ENCODE measurements around the gene LETM1. TPM values are rescaled to one million over a fixed set of nuclear protein-coding genes. Genes with fewer than 3 reads are reported as not detected.
A peak's percentile ranks its signal among the peaks of the same experiment; 100 is the strongest.

LETM1 gene
- polyA plus RNA-seq, 1 experiment = 17.1 TPM

GRCh38 chr4:1804638-1805492 lies 51.1 kb downstream of the LETM1 start:
- Histone ChIP-seq H3K4me3 (ENCODE audit: low read depth, low read length) (no peak overlapping the region), H3K27me3 (ENCODE audit: control insufficient read depth, insufficient read depth, low read length) (no peaks in the 10 kb centered on the region), H3K36me3 (ENCODE audit: control insufficient read depth, insufficient read depth, low read length) (no peaks in the 10 kb centered on the region)
- CTCF ChIA-PET = interaction anchor here (0.6 kb wide), 1 partner anchor 17 kb away, joined by 3 read pairs; no protein-coding TSS in a partner anchor
- POLR2A ChIA-PET = interaction anchor here (0.7 kb wide), 1 partner anchor 765 kb away, joined by 4 read pairs; no protein-coding TSS in a partner anchor
- no peak for DNase-seq (ENCODE audit: low read depth)
- TF ChIP-seq, protein P1, sequence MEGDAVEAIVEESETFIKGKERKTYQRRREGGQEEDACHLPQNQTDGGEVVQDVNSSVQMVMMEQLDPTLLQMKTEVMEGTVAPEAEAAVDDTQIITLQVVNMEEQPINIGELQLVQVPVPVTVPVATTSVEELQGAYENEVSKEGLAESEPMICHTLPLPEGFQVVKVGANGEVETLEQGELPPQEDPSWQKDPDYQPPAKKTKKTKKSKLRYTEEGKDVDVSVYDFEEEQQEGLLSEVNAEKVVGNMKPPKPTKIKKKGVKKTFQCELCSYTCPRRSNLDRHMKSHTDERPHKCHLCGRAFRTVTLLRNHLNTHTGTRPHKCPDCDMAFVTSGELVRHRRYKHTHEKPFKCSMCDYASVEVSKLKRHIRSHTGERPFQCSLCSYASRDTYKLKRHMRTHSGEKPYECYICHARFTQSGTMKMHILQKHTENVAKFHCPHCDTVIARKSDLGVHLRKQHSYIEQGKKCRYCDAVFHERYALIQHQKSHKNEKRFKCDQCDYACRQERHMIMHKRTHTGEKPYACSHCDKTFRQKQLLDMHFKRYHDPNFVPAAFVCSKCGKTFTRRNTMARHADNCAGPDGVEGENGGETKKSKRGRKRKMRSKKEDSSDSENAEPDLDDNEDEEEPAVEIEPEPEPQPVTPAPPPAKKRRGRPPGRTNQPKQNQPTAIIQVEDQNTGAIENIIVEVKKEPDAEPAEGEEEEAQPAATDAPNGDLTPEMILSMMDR (IDR thresholded peaks at IDR 0.05; ENCODE audit: insufficient read depth, low read depth, low read length) = no peak

GRCh38 chr4:1803523-1804423 lies 52.2 kb downstream of the LETM1 start:
- CTCF ChIA-PET = interaction anchor here (0.6 kb wide), 1 partner anchor 18 kb away, joined by 3 read pairs; no protein-coding TSS in a partner anchor
- TF ChIP-seq, protein P1 (IDR thresholded peaks at IDR 0.05; ENCODE audit: insufficient read depth, low read depth, low read length) = no peak
- POLR2A ChIA-PET = interaction anchor here (0.7 kb wide), 1 partner anchor 767 kb away, joined by 4 read pairs; no protein-coding TSS in a partner anchor
- no peak for DNase-seq (ENCODE audit: low read depth)
- Histone ChIP-seq H3K4me3 (ENCODE audit: low read depth, low read length) (no peak overlapping the region), H3K27me3 (ENCODE audit: control insufficient read depth, insufficient read depth, low read length) (no peaks in the 10 kb centered on the region), H3K36me3 (ENCODE audit: control insufficient read depth, insufficient read depth, low read length) (no peaks in the 10 kb centered on the region)

- POLR2A ChIA-PET = no interaction called here
- Histone ChIP-seq H3K4me3 (ENCODE audit: low read depth, low read length) (no peak overlapping the region), H3K27me3 (ENCODE audit: control insufficient read depth, insufficient read depth, low read length) (no peaks in the 10 kb centered on the region), H3K36me3 (ENCODE audit: control insufficient read depth, insufficient read depth, low read length) (no peaks in the 10 kb centered on the region)
- CTCF ChIA-PET = interaction anchor here (1.2 kb wide), 1 partner anchor 54 kb away, joined by 3 read pairs; no protein-coding TSS in a partner anchor
- DNase-seq (ENCODE audit: low read depth) = no peak
- TF ChIP-seq, protein P1 (IDR thresholded peaks at IDR 0.05; ENCODE audit: insufficient read depth, low read depth, low read length) = no peak
Measured at GRCh38 chr4:1802720-1803522, 53.0 kb downstream of the LETM1 start.

- H3K4me3 ChIP-seq (ENCODE audit: low read depth, low read length) = no peak overlapping the region
- TF ChIP-seq, protein P1 (IDR thresholded peaks at IDR 0.05; ENCODE audit: insufficient read depth, low read depth, low read length) = no peak
- ChIA-PET POLR2A (interaction anchor here (0.6 kb wide), 1 partner anchor 20 kb away, joined by 3 read pairs; no protein-coding TSS in a partner anchor), CTCF (interaction anchor here (1.2 kb wide), 1 partner anchor 54 kb away, joined by 3 read pairs; no protein-coding TSS in a partner anchor)
- H3K27me3 ChIP-seq (ENCODE audit: control insufficient read depth, insufficient read depth, low read length) = no peaks in the 10 kb centered on the region
- H3K36me3 ChIP-seq (ENCODE audit: control insufficient read depth, insufficient read depth, low read length) = no peaks in the 10 kb centered on the region
- peak; percentile 6 for DNase-seq (ENCODE audit: low read depth)
Measured at GRCh38 chr4:1802151-1802715, 53.7 kb downstream of the LETM1 start.
